Glutamatergic neuron (in vitro differentiated cells): ENCODE results near the gene RNF17. TPM values are rescaled to one million over a fixed set of nuclear protein-coding genes. Genes with fewer than 3 reads are reported as not detected.

Experiments
- DNase-seq: peaks from one replicate; pipeline ENCODE4 v3.0.0; 2022
- H3K27ac Mint-ChIP-seq: one replicate; pipeline ENCODE4 v1.8.0; 2020; ENCODE audit warnings: mild to moderate bottlenecking, mixed read lengths, inconsistent platforms; ENCODE audit not compliant: unreplicated experiment
- H3K27me3 Mint-ChIP-seq: one replicate; pipeline ENCODE4 v1.8.0; 2020; ENCODE audit warnings: mild to moderate bottlenecking, moderate library complexity, mixed read lengths, inconsistent platforms; ENCODE audit not compliant: unreplicated experiment
- H3K36me3 Mint-ChIP-seq: one replicate; pipeline ENCODE4 v1.8.0; 2020; ENCODE audit warnings: mild to moderate bottlenecking, mixed read lengths, inconsistent platforms; ENCODE audit not compliant: unreplicated experiment
- H3K4me1 Mint-ChIP-seq: one replicate; pipeline ENCODE4 v1.8.0; 2020; ENCODE audit warnings: mild to moderate bottlenecking, low read depth, mixed read lengths, inconsistent platforms; ENCODE audit not compliant: unreplicated experiment
- H3K4me3 Mint-ChIP-seq: one replicate; pipeline ENCODE4 v1.8.0; 2020; ENCODE audit warnings: mild to moderate bottlenecking, mixed read lengths, inconsistent platforms; ENCODE audit not compliant: unreplicated experiment
- H3K9me3 Mint-ChIP-seq: one replicate; pipeline ENCODE4 v1.8.0; 2020; ENCODE audit warnings: mild to moderate bottlenecking, moderate library complexity, mixed read lengths, inconsistent platforms; ENCODE audit not compliant: unreplicated experiment
- total RNA-seq: library from RNA; stranded (reverse); fragmentation: NEBNext Ultra II Directional; extraction: Animal tissue kit (Norgen Biotek cat#: 25700); gene quantifications from one replicate; pipeline ENCODE4 v1.2.1, GENCODE V29; 2021; ENCODE audit not compliant: unreplicated experiment
- TF ChIP-seq, protein P1 (sequence below): fragments of 200-600 bp; sonication (generic); IDR thresholded peaks from one replicate; pipeline ENCODE4 v1.5.0; 2021; ENCODE audit not compliant: partially characterized antibody, unreplicated experiment

The RNF17 gene
- total RNA-seq, 1 donor from 2014 or later = not detected

DNA sequence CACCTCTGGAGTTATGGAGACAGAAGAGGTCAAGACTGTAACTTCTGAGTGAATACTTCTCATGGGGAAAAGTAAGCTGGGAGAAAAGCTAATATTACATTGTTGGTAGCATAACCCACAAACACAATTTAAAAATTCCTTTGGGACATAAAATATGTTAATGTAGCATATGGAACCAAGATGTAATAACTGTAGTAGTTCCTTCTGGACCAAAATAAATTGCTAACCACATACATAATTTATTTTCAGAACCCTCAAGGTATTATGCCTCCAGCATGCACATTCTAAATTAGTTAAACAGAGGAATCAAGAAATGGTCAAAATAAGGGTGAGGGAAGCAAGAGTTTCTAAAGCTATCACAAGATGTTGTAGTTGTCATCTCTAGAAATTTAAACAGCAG lies 4.8 kb upstream of the RNF17 start:
- TF ChIP-seq, protein P1, sequence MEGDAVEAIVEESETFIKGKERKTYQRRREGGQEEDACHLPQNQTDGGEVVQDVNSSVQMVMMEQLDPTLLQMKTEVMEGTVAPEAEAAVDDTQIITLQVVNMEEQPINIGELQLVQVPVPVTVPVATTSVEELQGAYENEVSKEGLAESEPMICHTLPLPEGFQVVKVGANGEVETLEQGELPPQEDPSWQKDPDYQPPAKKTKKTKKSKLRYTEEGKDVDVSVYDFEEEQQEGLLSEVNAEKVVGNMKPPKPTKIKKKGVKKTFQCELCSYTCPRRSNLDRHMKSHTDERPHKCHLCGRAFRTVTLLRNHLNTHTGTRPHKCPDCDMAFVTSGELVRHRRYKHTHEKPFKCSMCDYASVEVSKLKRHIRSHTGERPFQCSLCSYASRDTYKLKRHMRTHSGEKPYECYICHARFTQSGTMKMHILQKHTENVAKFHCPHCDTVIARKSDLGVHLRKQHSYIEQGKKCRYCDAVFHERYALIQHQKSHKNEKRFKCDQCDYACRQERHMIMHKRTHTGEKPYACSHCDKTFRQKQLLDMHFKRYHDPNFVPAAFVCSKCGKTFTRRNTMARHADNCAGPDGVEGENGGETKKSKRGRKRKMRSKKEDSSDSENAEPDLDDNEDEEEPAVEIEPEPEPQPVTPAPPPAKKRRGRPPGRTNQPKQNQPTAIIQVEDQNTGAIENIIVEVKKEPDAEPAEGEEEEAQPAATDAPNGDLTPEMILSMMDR = no peak
- no peaks in the 10 kb centered on the region for H3K27me3 Mint-ChIP-seq
- no peak overlapping the region for H3K27ac Mint-ChIP-seq
- no peaks in the 10 kb centered on the region for H3K36me3 Mint-ChIP-seq
- H3K4me3 Mint-ChIP-seq = no peak overlapping the region
- no peaks in the 10 kb centered on the region for H3K9me3 Mint-ChIP-seq
- no peaks in the 10 kb centered on the region for H3K4me1 Mint-ChIP-seq
- no peak for DNase-seq

DNA sequence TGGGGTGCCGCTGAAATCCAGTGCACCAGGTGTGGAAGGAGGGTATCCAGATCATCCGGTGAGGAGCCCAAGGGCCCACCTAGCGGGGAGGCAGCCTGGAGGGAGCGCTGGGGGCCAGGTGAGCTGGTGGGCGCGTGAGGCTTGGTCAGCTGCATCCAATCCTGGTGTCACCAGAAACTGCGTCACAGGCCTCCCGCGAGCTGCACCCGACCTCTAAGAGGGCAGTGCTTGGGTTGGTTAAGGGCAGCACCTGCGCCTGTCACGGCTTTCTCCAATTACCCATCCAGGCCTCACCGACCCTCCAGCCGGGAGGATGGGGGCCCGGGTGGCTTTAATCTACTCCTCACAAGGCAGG lies 284 bp downstream of the RNF17 start:
- H3K9me3 Mint-ChIP-seq = peaks cover 2% of the 10 kb centered on the region
- no peak overlapping the region for H3K27ac Mint-ChIP-seq
- no peaks in the 10 kb centered on the region for H3K4me1 Mint-ChIP-seq
- TF ChIP-seq, protein P1 = no peak
- H3K4me3 Mint-ChIP-seq = no peak overlapping the region
- no peaks in the 10 kb centered on the region for H3K36me3 Mint-ChIP-seq
- no peak for DNase-seq
- H3K27me3 Mint-ChIP-seq = no peaks in the 10 kb centered on the region

DNA sequence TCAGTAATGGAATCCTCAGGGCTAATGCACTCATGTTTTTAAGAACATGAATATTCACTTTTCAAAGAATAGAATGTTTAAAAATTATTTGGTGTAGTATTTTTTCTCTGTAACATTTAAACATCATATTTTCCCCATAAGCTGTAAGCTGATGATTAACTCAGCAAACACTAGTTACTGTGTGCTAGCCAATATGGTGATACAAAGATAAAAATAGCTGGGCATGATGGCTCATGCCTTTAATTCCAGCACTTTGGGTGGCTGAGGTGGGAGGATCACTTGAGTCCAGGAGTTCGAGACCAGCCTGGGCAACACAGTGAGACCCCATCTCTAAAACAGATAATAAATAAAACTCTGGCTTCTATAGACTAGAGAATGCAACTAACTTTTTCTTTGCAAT lies 13.2 kb downstream of the RNF17 start:
- Mint-ChIP-seq H3K4me3 (no peak overlapping the region), H3K9me3 (no peaks in the 10 kb centered on the region), H3K27ac (no peak overlapping the region), H3K27me3 (no peaks in the 10 kb centered on the region), H3K4me1 (no peaks in the 10 kb centered on the region), H3K36me3 (no peaks in the 10 kb centered on the region)
- TF ChIP-seq, protein P1 = no peak
- DNase-seq = no peak

DNA sequence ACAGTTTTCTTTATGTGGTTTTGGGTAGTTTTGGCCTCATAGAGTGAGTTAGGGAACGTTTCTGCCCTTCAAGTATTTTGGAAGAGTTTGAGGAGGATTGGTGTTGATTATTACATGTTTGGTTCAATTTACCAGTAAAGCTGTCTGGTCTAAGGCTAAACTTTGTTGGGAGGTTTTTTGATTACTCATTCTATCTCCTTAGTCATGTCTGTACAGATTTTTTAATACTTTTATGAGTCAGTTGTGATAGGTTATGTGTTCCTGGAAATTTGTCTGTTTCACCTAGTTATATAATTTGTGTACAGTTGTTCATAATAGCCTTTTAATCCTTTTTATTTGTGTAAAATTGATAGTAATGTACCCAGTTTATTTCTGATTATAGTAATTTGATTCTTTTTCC lies 20.4 kb downstream of the RNF17 start:
- Mint-ChIP-seq H3K27me3 (no peaks in the 10 kb centered on the region), H3K4me1 (no peaks in the 10 kb centered on the region), H3K9me3 (no peaks in the 10 kb centered on the region), H3K36me3 (no peaks in the 10 kb centered on the region), H3K4me3 (no peak overlapping the region), H3K27ac (no peak overlapping the region)
- DNase-seq = no peak
- TF ChIP-seq, protein P1 = no peak

DNA sequence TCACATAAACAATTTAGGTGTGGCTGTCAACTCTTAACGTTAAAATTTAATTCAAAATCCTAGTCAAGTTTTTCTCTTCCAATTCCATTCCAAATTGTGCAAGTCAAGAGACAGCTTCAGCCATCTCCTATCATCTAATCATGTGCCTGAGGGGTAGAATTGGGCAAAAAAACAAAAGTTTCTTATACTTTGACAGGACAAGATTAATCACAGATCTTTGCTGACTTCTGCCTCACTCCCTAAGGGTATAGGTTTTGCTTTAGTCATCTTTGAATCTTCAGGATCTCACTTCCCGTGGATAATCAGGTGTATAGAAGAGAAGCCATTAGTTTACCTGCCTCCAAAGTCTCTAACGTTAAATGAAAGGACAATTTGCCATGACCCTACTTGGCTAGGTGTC lies 24.6 kb downstream of the RNF17 start:
- no peaks in the 10 kb centered on the region for H3K9me3 Mint-ChIP-seq
- TF ChIP-seq, protein P1 = no peak
- no peaks in the 10 kb centered on the region for H3K36me3 Mint-ChIP-seq
- H3K4me1 Mint-ChIP-seq = no peaks in the 10 kb centered on the region
- no peak for DNase-seq
- no peak overlapping the region for H3K4me3 Mint-ChIP-seq
- H3K27me3 Mint-ChIP-seq = no peaks in the 10 kb centered on the region
- H3K27ac Mint-ChIP-seq = no peak overlapping the region
